ENCODE results near the gene GIT2.
"Not testable (repeated sequence)": the region's sequence is repeated elsewhere in the genome, so short reads cannot be mapped to it uniquely, and the experiment has no call there.

Gene GIT2

GRCh38 chr12:109944561-109945359, 51.4 kb downstream of the GIT2 start:
- DNase-seq (ENCODE audit: low read depth) = no peak

- DNase-seq (ENCODE audit: low read depth) = no peak
Measured at GRCh38 chr12:109943811-109944210, 52.4 kb downstream of the GIT2 start.

- DNase-seq (ENCODE audit: low read depth) = no peak
Measured at GRCh38 chr12:109940339-109940923, 55.7 kb downstream of the GIT2 start.

- DNase-seq (ENCODE audit: low read depth) = no peak
Measured at GRCh38 chr12:109939504-109939903, 56.7 kb downstream of the GIT2 start.

DNA sequence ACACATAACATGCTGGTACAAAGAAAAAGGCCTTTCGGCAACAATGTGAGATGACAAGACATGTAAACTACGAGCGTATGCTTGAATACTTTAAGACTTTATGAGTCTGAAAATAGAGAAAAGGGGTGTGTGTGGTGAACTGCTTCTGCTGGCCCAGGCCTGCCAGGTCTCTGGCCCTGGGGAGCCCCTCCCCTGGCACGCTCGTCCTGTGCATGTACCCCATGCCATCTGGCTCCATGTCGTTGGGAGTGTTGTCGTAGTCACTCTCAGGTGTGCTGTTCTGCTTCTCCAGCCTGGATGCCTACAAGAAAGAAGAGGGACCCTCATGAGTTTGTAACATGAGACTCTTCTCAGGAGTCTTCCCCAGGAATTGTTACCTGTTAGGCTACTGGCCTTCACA, 57.2 kb downstream of the GIT2 start:
- no peak for DNase-seq (ENCODE audit: low read depth)

DNA sequence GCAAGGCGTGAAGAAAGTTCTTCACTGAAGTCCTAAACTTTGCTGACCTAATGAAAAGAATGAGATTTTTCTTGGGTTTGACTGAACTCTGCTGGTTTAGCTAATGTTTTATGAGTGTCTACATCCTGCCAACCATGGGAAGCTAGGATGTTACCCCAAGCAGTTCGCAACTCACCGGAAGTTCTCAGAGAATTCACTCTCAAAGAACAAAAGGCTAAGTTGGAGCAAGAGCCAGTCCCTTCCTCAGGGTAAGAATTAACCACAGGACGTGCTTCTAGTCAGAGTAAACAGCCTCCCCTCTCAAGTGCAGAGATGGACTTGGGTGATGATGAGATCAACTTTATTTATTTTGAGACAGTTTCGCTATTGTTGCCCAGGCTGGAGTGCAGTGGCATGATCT, 58.8 kb downstream of the GIT2 start:
- DNase-seq (ENCODE audit: low read depth) = no peak

DNA sequence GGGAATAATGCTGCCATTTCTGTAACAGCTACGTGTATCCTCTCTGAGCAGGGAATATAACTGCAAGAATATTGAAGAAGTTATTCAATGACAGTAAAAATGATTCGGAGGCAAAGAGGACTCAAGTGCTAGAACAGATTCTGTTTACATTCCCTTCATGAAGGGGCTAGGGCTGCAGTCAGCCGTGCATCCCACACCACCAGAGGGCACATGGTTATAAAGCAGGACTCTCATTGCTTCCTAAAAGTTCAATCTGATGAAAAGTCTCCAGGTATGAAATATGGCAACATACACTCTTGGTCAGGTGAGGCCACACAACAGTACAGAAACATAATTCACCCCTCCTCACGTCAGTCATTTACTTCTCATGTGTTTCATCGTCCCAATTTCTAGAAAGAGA, 62.1 kb downstream of the GIT2 start:
- no peak for DNase-seq (ENCODE audit: low read depth)

- DNase-seq (ENCODE audit: low read depth) = no peak
Measured at GRCh38 chr12:109932878-109933503, 63.2 kb downstream of the GIT2 start.

DNA sequence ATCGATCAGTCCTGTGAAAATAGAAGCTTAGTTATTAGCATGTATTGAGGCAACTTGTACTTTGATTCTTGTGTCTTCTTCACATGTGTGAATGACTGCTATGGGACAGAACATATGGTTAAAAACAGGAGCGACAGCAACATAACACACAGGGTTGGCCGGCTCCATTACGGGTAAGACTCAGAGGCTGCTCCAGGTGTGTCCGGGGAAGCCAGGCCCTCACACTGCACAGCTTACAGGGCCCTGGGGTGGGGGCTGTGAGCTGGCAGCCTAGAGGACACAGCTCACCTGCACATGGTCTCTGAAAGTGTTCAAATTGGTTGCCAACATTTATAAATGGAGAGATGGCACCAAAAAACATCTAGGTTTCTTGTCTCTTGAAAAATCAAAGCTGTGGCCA, 65.0 kb downstream of the GIT2 start:
- DNase-seq (ENCODE audit: low read depth) = no peak

DNA sequence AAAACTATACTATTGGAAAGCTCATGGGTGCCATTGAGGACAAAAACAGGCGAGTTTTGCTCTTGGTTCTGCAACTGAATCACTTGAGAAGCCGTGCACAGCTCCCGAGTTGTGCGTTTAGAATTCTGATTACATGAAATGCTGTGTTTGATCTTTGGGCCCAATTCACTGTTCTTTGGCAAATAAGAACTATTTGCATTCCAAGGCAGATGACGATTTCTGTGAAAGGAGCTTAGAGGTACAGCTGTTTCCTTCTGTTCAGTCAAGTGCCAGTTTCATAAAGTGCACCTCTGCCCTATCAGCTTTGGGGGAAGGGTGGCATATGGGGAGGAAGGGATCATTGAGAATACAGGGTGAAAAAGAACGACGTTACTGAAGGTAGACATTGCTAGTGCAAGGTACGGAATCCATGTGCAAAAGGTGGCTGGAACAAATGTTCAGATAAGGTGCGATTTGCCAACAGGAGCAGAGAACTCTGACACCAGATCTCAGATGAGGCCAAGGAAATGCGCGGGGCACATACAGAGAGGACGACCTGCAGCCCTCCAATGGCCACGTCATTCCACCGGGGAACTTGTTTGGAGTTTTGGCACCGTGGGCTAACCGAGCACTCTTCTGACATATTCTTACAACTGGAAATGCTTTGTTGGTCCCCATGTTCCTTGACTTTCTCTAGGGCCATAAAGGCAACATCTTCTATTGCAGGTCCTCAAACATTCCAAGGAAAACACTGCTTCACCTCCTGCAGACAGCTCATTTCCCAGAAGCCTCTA, 66.0 kb downstream of the GIT2 start:
- no peak for DNase-seq (ENCODE audit: low read depth)

DNA sequence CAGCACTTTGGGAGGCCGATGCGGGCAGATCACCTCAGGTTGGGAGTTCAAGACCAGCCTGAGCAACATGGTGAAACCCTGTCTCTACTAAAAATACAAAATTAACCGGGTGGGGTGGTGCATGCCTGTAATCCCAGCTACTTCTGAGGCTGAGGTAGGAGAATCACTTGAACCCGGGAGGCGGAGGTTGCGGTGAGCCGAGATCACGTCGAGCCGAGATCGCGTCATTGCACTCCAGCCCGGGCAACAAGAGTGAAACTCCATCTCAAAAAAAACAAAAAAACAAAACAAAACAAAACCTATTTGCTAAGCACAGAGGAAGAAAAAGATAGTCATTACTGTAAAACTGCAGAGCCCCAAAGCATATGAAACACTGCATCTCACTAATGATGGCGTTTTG, 66.8 kb downstream of the GIT2 start:
- not testable (repeated sequence) for DNase-seq (ENCODE audit: low read depth)

DNA sequence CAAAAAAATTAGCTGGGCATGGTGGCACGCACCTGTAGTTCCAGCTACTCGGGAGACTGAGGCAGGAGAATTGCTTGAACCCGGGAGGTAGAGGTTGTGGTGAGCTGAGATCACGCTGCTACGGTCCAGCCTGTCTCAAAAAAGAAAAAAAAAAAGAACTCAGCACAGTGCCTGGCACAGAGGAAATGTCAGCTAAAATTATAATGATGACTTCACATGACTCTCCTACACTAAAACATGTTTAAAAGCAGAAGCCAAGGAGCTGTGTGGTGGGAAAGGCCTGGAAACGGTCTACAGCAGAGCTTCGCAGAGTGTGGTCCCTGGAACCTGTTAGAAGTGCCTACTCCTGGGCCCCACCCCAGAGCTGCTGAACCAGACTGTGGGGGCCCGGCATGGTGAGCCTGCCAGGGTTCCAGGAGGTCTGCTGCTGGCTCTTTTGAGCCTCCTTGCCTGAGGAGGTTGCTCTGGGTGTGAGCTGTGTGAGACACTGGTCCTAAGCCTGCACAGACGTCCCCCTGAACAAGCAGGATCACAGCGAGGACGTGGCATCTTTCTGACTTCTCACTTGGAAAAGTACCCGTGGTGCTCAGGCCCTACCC, 68.0 kb downstream of the GIT2 start:
- no peak for DNase-seq (ENCODE audit: low read depth)

DNA sequence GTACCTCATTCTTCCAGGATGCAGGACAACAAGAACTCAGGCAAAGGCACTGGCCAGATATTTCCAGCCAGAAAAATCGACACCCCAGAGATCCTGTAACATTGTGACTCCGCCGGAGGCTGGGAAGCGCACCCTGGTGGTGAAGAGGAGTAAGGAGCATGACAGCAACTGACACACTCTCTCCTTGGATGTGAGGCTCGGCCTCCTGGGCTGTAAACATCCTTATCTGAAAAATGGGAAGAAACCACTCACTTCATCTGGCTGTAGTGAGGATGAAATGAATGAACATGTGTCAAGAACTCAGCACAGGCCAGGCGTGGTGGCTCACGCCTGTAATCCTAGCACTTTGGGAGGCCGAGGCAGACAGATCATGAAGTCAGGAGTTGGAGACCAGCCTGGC, 68.5 kb downstream of the GIT2 start:
- no peak for DNase-seq (ENCODE audit: low read depth)

DNA sequence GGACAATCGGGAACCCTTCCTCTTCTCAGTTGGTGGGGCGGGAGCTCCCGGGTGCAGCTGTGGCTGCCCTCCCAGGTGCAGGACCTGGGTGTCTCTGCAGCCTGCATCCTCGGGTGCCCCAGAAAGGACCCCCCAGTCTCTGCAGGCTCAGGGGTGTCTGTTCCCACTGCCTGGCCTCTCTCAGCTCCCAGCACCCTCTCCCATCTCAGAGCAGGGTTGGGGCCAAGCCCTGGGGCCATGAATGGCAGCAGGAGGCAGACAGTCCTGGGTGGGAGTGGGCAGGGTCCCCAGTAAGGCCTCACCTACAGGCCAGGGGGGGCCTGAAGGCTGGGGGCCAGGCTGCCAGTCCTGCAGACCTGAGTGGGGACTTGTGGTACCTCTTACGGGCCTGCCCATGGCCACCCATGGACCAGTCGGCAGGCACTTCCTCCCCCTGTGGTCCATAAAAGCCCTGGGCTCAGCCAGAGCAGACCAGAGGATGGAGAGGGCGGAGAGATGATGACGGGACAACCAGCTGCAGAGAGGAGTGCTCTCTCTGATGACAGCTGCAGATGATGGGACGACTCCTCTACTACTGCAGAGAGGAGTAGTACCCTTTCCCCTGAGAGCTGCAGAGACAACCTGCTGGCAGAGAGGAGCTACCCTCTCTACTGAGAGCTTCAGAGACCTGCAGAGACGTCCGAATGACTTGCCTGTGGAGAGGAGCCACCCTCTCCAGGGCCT, 69.5 kb downstream of the GIT2 start:
- no peak for DNase-seq (ENCODE audit: low read depth)

DNA sequence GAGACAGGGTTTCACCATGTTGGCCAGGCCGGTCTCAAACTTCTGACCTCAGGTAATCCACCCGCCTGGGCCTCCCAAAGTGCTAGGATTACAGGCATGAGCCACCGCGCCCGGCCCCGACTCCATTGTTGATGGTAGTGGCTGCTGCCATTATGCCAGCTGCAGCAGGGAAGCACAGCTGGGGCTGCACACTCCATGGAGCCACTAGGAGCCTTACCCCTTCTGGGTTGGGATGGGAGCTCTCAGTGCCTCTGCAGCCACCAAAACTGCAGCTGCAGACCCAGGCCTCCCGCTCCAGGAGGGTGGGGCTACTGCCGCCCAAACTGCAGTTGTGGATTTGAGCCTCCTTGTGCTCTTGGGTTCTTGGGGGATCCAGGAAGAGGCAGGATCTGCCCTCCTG, 70.2 kb downstream of the GIT2 start:
- DNase-seq (ENCODE audit: low read depth) = no peak

DNA sequence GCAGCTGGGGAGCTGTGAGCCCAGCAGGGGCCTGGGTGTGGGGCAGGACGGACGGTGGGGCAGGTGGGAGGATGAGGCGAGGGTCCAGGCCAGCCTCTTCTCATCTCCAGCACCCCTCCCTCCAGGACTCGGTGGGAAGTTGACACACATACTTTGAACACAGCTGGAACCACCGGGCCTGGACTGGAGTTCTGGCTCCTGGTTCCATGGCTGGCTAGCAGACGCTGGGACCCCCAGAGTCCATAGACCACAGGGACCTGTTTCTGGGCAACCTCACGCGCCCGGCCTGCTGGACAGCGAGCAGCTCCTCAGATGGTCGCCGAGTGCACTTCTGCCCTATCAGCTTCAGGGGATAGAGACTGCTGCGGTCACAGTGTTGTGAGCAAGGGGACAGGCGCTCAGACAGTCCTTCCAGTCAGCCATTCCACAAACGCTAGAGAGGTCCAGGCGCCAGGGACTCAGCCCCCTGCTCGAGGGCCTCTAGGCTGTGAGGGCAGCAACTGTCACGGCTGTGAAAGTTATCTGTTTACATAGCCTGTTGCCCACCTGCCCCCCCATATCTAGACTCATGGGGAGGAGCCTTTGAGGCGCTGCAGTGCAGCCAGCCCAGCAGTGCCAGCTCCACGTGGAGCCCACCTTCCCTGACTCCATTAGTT, 70.9 kb downstream of the GIT2 start:
- DNase-seq (ENCODE audit: low read depth) = no peak

GRCh38 chr12:109923481-109924245, 72.5 kb downstream of the GIT2 start:
- no peak for DNase-seq (ENCODE audit: low read depth)

DNA sequence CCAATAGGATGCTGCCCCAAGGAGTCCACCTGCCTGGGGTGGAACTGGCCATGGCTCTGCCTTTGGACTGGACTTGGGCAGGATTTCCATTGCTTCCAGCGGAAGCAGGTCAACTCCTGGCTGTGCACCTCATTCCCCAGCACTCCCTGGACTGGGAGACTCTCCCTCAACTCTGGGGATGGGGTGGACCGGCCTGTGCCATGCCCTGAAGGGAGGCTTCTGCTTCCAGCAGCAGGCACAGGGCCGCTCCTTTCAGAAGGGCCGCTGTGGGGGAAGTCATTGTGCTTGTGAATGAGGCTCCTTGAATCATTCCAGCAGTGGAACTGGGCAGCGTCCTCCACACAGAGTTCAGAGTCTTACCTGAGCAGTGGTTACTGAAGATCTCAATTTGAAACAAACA, 73.1 kb downstream of the GIT2 start:
- no peak for DNase-seq (ENCODE audit: low read depth)

DNA sequence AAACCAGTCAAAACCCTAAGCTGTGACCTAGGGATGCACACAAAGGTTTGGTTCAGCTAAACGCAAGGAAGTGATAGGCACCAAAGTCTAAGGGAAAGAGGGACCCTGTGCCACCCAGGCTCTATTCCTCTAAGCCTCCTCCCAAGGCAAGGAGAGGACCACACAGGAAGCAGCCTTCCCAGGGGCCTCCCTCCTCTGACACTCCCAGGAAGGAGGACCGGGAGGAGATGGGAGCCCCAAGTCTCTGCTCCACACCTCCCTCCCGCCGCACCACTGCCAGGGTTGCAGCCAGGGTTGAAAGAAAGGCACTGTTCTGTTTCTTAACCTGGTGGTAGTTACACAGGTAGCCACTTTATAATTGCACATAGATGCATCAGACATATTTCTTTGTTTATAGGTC, 74.2 kb downstream of the GIT2 start:
- no peak for DNase-seq (ENCODE audit: low read depth)

DNA sequence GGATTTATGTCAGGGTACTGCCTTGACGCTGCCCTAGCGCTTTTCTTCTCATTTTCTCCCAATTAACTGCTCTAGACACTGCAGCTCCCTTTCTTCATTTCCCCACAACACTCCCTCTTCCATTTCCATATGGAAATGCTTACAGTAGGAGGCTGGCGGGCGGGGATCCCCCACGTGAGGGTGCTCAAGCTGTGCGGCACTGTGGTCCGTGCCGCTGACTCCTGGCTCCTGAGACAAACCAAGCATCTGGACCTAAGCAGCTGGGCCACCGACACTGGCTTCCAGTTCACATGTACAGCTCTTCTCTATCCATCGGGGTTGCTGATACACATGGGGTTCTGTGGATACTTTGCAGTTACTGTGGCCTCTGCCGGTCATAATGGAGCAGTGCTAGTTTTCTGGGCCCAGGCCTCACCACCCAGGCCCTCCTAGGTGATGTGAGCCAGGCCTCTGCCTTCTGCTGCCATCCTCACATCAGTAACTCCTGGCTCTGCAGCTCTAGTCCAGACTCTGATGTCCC, 75.8 kb downstream of the GIT2 start:
- no peak for DNase-seq (ENCODE audit: low read depth)
